Gastrocnemius medialis (tissue), 4 donors: ENCODE measurements around the gene SNAP47.

Experiments used
- POLR2A ChIP-seq, 2 donors: fragments of 450-650 bp; IDR thresholded peaks; one replicate each; pipeline ENCODE4 v1.6.1; 2017; ENCODE audit warnings: antibody characterized with exemption in 2 of 2, mild to moderate bottlenecking in 2 of 2, moderate library complexity in 2 of 2
- TF ChIP-seq, protein P1 (sequence below), 5 experiments: fragments of 450-650 bp in 3 of 5; fragments of 200-600 bp in 2 of 5; sonication (generic) in 2 of 5; IDR thresholded peaks in 4 of 5; conservative IDR thresholded peaks in 1 of 5; 1 replicate in 4 of 5; 2 replicates in 1 of 5; pipeline ENCODE4 v1.5.1; 2016 to 2019; ENCODE audit warnings: antibody characterized with exemption in 5 of 5, mild to moderate bottlenecking in 3 of 5, moderate library complexity in 3 of 5

DNA sequence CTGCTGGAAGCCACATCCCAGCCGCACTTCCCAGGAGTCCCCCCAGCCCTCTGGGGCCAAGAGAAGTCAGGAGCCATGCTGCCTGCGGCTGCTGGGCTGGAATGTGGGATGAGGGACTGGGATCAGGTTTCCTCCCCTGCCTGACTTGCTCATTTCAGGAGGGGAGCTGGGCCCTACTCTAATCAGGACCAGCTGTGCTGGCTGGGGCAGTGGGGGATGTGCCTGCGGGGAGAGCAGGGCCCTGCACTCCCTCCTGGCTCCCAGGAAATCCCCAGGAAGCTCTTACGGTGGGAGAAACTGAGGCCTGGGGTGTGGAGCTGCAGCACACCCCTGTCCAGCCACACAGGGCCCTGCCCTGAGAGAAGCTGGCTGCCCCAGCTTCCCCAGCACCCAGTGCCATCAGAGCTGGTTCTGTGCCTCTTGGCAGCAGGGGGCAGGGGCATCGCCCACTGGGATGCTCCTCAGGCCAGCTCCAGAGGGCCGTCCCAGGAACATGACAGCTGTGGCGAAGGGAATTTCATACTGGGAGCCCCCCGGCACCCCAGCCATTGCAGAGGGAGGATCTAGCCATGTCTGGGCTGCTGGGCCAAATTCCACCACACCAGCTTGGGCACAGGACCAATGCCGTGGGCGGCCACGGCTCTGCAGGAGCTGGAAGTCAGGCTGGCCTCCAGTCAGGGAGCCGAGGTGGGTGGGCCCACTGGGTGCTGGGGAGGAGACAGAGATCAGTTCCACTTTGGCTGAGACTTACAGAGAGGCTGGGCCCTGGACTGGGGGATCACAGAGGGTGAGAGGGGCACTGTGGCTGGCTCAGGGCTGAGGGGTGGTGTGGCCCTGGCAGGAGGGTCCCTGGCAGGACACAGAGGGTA lies 58.9 kb downstream of the SNAP47 start:
- TF ChIP-seq POLR2A (IDR thresholded peaks at IDR 0.05), result no peak
- TF ChIP-seq, protein P1, sequence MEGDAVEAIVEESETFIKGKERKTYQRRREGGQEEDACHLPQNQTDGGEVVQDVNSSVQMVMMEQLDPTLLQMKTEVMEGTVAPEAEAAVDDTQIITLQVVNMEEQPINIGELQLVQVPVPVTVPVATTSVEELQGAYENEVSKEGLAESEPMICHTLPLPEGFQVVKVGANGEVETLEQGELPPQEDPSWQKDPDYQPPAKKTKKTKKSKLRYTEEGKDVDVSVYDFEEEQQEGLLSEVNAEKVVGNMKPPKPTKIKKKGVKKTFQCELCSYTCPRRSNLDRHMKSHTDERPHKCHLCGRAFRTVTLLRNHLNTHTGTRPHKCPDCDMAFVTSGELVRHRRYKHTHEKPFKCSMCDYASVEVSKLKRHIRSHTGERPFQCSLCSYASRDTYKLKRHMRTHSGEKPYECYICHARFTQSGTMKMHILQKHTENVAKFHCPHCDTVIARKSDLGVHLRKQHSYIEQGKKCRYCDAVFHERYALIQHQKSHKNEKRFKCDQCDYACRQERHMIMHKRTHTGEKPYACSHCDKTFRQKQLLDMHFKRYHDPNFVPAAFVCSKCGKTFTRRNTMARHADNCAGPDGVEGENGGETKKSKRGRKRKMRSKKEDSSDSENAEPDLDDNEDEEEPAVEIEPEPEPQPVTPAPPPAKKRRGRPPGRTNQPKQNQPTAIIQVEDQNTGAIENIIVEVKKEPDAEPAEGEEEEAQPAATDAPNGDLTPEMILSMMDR (IDR thresholded peaks at IDR 0.05 in 4 of 5, conservative IDR thresholded peaks at IDR 0.05 in 1 of 5), result no peak
